Central memory CD8-positive, alpha-beta T cell (primary cell): Measurements from ENCODE around the gene FCHO2.
"Not testable (repeated sequence)": the region's sequence is repeated elsewhere in the genome, so short reads cannot be mapped to it uniquely, and the experiment has no call there.

ENCODE experiments used
- ATAC-seq: fragments of 150-1000 bp; cut with Tn5 transposase; replicated peaks from 2 replicates; pipeline ENCODE4 v1.10.0; 2022; ENCODE audit warnings: mild to moderate bottlenecking, moderate FRiP score, moderate number of reproducible peaks; ENCODE audit not compliant: poor library complexity, severe bottlenecking; ENCODE audit errors: extremely low read depth
- DNase-seq, 2 donors: peaks; one replicate each; pipeline ENCODE4 v3.0.0; 2021; ENCODE audit warnings: low spot score in 2 of 2
- H3K27ac Mint-ChIP-seq: one replicate; pipeline ENCODE4 v1.8.0; 2022; ENCODE audit warnings: low read depth, mild to moderate bottlenecking, moderate library complexity, mixed read lengths
- H3K27me3 Mint-ChIP-seq: one replicate; pipeline ENCODE4 v1.8.0; 2022; ENCODE audit warnings: mixed read lengths
- H3K36me3 Mint-ChIP-seq: one replicate; pipeline ENCODE4 v1.8.0; 2022; ENCODE audit warnings: mild to moderate bottlenecking, moderate library complexity, mixed read lengths; ENCODE audit not compliant: insufficient read depth
- H3K4me1 Mint-ChIP-seq: one replicate; pipeline ENCODE4 v1.8.0; 2022; ENCODE audit warnings: mixed read lengths
- H3K4me3 Mint-ChIP-seq: one replicate; pipeline ENCODE4 v1.8.0; 2022; ENCODE audit warnings: mild to moderate bottlenecking, moderate library complexity, mixed read lengths
- H3K9me3 Mint-ChIP-seq: one replicate; pipeline ENCODE4 v1.8.0; 2022; ENCODE audit warnings: mixed read lengths

Gene FCHO2

DNA sequence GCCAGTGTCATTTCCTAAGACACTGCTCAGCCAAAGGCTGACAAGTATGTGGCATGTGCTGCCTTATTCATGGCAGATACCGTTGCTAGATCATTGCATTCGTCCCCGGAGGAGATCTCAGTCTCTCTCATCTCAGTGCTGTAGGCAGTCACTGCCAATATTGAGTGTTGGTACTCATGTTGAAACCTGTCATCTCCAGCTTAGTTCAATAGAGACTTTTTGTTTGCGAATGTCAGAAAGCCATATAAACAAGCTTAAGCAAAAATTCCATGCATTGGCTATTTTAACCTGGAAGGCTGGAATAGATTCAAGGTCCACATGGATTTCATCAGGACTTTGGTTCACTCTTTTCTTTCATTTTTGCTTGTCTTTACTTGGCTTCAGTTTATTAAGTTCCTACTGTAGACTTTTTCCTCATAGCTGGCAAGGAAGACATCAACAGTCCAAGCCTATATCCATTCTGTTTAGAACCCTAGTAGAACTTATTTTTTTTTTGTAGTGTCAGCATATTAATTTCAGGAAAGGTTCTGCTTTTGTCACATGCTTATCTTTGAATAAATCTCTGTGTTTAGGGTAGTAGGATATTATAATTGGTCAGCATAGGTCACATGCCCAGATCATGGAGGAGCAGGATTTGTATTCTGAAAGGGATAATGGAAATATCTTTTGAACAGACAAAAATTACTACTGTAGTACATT, 66.8 kb downstream of the FCHO2 start:
- no peaks in the 10 kb centered on the region for H3K9me3 Mint-ChIP-seq
- no peak overlapping the region for H3K4me3 Mint-ChIP-seq
- peaks cover 6% of the 10 kb centered on the region for H3K36me3 Mint-ChIP-seq
- ATAC-seq: no peak
- DNase-seq: no peak
- H3K27ac Mint-ChIP-seq: no peak overlapping the region
- H3K27me3 Mint-ChIP-seq: no peaks in the 10 kb centered on the region
- H3K4me1 Mint-ChIP-seq: no peaks in the 10 kb centered on the region

DNA sequence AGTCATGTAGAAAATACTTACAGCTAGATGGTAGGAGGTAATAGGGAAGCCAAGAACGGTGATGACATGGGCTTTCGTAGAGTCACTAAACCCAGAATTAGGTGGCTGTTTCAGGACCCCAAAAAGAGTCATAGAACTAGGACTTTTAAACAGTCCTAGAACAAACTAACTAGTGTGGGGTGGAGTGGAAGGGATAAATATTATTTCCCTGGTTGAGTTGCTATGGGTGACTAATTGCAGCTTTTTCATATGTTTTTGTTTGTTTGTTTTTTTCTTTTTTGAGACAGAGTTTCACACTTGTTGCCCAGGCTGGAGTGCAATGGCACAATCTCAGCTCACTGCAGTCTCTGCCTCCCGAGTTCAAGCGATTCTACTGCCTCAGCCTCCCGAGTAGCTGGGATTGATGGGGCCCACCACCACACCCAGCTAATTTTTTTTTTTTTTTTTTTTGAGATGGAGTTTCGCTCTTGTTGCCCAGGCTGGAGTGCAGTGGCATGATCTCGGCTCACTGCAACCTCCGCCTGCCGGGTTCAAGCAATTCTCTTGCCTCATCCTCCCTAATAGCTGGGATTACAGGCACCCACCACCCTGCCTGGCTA, 69.2 kb downstream of the FCHO2 start:
- H3K9me3 Mint-ChIP-seq: not testable (repeated sequence)

DNA sequence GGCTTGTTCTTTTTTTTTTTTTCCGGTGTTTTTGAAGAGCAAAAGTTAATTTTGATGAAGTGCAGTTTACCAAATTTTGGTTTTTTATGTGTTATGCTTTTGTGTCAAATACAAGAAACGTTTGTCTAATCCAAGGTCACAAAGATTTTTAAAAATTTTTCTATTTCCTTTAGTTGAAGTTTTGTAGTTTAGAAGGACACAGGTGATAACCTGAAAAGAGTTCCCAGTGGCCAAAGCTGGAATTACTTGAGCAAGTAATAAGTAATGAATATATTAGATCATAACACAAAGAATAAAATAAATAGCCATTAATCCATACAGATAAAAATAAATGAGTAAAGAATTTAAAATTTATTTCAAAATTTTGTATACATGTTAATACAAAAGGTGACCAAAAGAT, 71.5 kb downstream of the FCHO2 start:
- ATAC-seq (no peak), DNase-seq (no peak)
- Mint-ChIP-seq H3K27ac (no peak overlapping the region), H3K4me1 (no peaks in the 10 kb centered on the region), H3K4me3 (no peak overlapping the region), H3K9me3 (no peaks in the 10 kb centered on the region), H3K36me3 (peaks cover 4% of the 10 kb centered on the region), H3K27me3 (no peaks in the 10 kb centered on the region)

More for the DNA sequence above, 69.2 kb downstream of the FCHO2 start:
- not testable (repeated sequence) for H3K4me1 Mint-ChIP-seq, H3K27ac Mint-ChIP-seq, DNase-seq, ATAC-seq, H3K36me3 Mint-ChIP-seq, H3K4me3 Mint-ChIP-seq, H3K27me3 Mint-ChIP-seq

DNA sequence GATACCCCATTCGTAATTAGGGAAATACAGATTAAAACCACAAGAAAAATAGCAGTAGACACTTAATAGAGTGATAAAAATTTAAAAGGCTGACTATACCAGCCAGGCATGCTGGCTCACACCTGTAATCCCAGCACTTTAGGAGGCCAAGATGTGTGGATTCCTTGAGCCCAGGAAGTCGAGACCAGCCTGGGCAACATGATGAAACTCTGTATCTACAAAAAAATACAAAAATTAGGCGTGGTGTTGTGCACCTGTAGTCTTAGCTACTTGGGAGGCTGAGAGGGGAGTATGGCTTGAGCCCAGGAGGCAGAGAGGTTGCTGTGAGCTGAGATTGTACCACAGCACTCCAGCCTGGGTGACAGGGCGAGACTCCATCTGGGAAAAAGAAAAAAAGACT, 72.0 kb downstream of the FCHO2 start:
- H3K4me3 Mint-ChIP-seq: no peak overlapping the region
- H3K4me1 Mint-ChIP-seq: no peaks in the 10 kb centered on the region
- no peaks in the 10 kb centered on the region for H3K27me3 Mint-ChIP-seq
- no peaks in the 10 kb centered on the region for H3K9me3 Mint-ChIP-seq
- H3K27ac Mint-ChIP-seq: no peak overlapping the region
- peaks cover 4% of the 10 kb centered on the region for H3K36me3 Mint-ChIP-seq
- DNase-seq: no peak
- ATAC-seq: no peak

DNA sequence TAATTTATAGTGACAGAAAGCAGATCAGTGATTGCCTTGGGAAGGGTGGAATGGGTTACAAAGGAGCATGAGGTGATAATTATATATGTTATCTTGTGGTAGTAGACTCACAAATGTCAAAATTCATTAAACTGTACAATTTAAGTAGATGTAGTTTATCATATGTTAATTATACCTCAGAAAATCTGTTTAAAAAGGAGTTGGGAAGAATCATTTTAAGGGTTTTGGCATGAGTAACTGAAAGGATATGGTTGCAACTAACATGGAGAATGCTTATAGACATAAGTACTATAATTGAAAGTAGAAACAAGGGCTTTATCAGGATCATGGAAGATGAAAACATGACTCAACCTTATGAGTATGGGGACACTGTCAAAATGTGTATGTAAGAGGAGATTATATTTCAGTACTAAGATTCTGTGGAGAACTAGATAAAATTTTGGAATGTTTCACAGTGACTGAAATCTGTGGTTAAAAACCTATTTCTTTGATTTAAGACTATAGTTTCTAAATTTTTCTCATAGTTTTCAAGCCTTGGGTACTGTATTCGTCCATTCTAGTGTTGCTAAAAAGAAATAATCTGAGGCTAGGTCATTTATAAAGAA, 73.3 kb downstream of the FCHO2 start:
- DNase-seq: no peak
- Mint-ChIP-seq H3K36me3 (peaks cover 4% of the 10 kb centered on the region), H3K27me3 (no peaks in the 10 kb centered on the region), H3K9me3 (no peaks in the 10 kb centered on the region), H3K27ac (no peak overlapping the region), H3K4me1 (no peaks in the 10 kb centered on the region), H3K4me3 (no peak overlapping the region)
- ATAC-seq: no peak

DNA sequence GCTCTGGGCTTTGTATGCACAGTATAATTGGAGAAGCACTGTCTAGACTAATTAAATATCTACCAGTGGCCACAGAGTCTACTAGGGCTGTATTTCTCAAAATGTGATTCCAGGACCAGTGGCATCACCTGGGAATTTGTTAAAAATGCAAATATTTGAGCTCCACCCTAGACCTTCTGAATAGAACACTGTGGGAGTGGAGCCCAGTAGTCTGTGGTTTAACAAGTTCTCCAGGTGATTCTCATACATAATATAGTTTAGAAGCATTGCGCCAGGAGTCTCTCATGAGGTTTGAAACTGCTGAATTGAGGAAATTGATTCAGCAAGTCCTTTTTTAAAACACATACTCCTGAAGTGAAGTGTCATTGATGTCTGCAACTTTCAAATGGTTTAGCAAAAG, 74.7 kb downstream of the FCHO2 start:
- Mint-ChIP-seq H3K27me3 (no peaks in the 10 kb centered on the region), H3K4me3 (no peak overlapping the region), H3K36me3 (peaks cover 3% of the 10 kb centered on the region), H3K4me1 (no peaks in the 10 kb centered on the region), H3K9me3 (no peaks in the 10 kb centered on the region), H3K27ac (no peak overlapping the region)
- DNase-seq (no peak), ATAC-seq (no peak)

DNA sequence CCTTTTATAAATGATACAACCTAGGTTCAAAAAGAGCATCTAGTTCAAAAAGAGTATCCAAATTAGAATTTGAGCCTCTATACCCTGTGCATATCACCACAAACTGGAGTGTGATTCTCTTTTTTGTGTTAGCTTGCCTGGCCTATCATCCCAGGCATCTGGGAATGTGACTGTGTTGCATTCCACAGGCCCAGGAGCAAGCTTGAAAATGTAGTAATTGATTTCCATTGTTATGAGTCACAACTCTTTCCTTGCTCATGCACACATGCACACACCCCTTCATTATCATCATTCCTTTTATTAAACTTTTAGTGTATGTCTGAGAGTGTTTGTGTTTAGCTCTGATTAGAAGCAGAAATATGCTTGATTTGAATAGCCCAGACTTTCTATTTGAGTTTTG, 75.2 kb downstream of the FCHO2 start:
- no peaks in the 10 kb centered on the region for H3K36me3 Mint-ChIP-seq
- H3K9me3 Mint-ChIP-seq: no peaks in the 10 kb centered on the region
- no peak overlapping the region for H3K27ac Mint-ChIP-seq
- ATAC-seq (no peak), DNase-seq (no peak)
- no peak overlapping the region for H3K4me3 Mint-ChIP-seq
- H3K4me1 Mint-ChIP-seq: no peaks in the 10 kb centered on the region
- no peaks in the 10 kb centered on the region for H3K27me3 Mint-ChIP-seq

DNA sequence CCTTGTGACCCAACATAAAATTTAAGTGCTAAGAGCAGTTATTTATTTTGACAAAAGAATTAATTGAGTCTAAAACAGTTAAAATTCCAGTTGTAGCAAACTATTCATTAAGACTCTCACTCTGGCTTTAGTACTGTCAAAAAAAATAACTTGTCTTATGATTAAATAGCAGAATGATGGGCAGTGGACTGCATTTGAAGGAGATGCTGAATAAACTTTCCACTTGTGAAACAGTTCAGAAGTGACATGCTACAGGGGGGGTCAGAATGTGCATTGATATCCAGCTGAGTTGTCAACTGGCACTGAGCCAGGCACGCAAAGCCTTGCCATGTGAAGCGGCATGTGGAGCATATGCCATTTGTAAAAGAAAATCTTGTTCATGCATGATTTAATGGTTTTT, 76.0 kb downstream of the FCHO2 start:
- Mint-ChIP-seq H3K9me3 (no peaks in the 10 kb centered on the region), H3K36me3 (no peaks in the 10 kb centered on the region), H3K27me3 (no peaks in the 10 kb centered on the region)

DNA sequence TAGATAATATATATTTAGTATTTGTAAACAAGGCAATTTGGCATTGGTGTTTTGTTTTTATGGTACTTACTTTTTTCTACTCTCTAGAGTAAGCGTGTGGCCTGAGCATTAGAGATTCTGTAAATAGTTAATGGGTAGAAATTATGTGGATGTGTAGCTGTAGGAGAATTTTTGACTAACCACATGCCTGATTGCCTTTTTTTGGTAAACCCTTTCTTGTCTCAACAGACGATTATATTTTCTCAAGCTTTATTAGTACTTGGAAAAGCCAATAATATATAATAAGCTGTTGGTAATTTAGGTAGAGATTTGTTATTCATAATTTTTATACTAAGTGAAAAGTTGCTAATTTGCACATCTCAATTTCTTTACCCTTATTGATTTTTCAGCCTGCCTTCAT, 76.8 kb downstream of the FCHO2 start:
- no peaks in the 10 kb centered on the region for H3K9me3 Mint-ChIP-seq
- H3K4me3 Mint-ChIP-seq: no peak overlapping the region
- no peaks in the 10 kb centered on the region for H3K4me1 Mint-ChIP-seq
- DNase-seq (no peak), ATAC-seq (no peak)
- H3K27ac Mint-ChIP-seq: no peak overlapping the region
- no peaks in the 10 kb centered on the region for H3K36me3 Mint-ChIP-seq
- H3K27me3 Mint-ChIP-seq: no peaks in the 10 kb centered on the region

More for the DNA sequence above, 76.0 kb downstream of the FCHO2 start:
- H3K4me1 Mint-ChIP-seq: no peaks in the 10 kb centered on the region
- no peak for DNase-seq
- H3K4me3 Mint-ChIP-seq: no peak overlapping the region
- ATAC-seq: no peak
- H3K27ac Mint-ChIP-seq: no peak overlapping the region

DNA sequence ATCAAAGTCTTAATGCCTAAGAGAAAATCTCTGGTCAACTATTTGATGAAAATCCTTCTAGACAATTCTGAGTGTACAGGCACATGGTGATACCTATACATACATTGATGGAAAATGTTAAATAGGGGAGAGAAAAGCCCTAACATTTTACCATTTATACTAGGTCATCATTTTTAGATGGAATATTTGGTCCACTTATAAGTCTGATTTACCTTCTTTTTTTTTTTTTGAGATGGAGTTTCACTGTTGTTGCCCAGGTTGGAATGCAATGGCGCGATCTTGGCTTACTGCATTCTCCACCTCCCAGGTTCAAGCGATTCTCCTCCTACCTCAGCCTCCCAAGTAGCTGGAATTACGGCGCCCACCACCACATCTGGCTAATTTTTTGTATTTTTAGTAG, 81.7 kb downstream of the FCHO2 start:
- Mint-ChIP-seq H3K27me3 (no peaks in the 10 kb centered on the region), H3K36me3 (peaks cover 2% of the 10 kb centered on the region), H3K4me3 (no peak overlapping the region), H3K9me3 (no peaks in the 10 kb centered on the region), H3K27ac (no peak overlapping the region), H3K4me1 (no peaks in the 10 kb centered on the region)
- ATAC-seq (no peak), DNase-seq (no peak)

DNA sequence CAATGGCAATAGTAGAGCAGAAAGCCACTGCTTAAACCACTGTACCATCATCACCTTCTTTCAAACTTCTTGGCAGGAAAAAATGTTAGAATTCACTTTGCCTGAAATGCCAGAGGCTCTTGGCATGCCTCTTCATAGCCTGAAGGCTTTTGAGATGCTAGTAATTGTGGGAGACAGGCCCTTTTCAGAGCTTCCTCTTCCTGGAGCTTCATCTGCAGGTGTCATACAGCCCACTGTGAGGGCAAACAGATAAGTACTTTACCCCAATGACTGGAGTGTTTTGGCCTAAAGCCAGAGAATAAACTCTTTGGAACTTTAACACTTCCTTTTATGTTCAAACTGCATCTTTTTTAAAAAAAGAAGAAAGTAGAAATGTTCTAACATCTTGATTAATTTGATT, 83.2 kb downstream of the FCHO2 start:
- no peaks in the 10 kb centered on the region for H3K9me3 Mint-ChIP-seq
- no peak for DNase-seq
- no peak overlapping the region for H3K4me3 Mint-ChIP-seq
- peaks cover 2% of the 10 kb centered on the region for H3K36me3 Mint-ChIP-seq
- no peaks in the 10 kb centered on the region for H3K4me1 Mint-ChIP-seq
- ATAC-seq: no peak
- no peaks in the 10 kb centered on the region for H3K27me3 Mint-ChIP-seq
- no peak overlapping the region for H3K27ac Mint-ChIP-seq

DNA sequence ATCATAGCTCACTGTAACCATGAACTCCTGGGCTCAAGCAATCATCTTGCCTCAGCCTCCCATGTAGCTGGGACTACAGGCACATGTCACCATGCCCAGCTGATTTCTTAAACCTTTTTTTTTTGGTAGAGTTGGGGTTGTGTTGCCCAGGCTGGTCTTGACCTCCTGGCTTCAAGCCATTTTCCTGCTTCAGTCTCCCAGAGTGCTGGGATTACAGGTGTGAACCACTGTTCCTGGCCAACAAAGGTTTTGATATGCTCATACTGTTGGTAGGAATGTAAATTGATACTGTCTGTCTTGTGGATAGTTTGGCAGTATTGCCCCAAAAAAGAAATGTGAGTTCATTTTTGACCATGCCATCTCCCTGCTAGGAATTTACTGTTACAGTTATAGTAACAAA, 87.2 kb downstream of the FCHO2 start:
- H3K27me3 Mint-ChIP-seq: no peaks in the 10 kb centered on the region
- H3K36me3 Mint-ChIP-seq: no peaks in the 10 kb centered on the region
- no peak for ATAC-seq

DNA sequence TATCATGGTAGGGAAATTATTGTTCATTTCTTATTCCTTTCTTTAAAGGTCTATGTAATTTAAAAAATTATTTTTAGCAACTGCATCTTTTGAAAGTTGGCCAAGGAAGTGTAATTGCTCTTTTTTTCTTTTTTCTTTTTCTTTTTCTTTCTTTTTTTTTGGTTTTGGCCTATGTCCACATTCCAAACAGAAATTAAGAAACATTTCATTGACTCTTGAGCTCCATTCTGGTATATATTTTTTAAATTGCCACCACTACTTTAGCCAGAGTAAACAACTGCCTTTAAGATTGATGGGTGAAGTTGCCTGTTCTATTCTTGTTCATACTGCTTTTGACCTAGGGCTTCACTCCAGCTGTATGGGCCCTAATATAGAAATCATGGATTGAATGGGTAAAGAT, 88.7 kb downstream of the FCHO2 start:
- H3K4me3 Mint-ChIP-seq: no peak overlapping the region
- no peaks in the 10 kb centered on the region for H3K27me3 Mint-ChIP-seq
- no peaks in the 10 kb centered on the region for H3K9me3 Mint-ChIP-seq
- no peak for ATAC-seq
- H3K27ac Mint-ChIP-seq: no peak overlapping the region
- DNase-seq: no peak
- H3K36me3 Mint-ChIP-seq: no peaks in the 10 kb centered on the region
- no peaks in the 10 kb centered on the region for H3K4me1 Mint-ChIP-seq

More for the DNA sequence above, 87.2 kb downstream of the FCHO2 start:
- H3K4me3 Mint-ChIP-seq: no peak overlapping the region
- no peaks in the 10 kb centered on the region for H3K9me3 Mint-ChIP-seq
- no peaks in the 10 kb centered on the region for H3K4me1 Mint-ChIP-seq
- DNase-seq: no peak
- no peak overlapping the region for H3K27ac Mint-ChIP-seq
